GM19452 (cell line): ENCODE results near the gene RARA.

Experiments used
- ATAC-seq: cut with Tn5 transposase; IDR thresholded peaks from one replicate; pipeline ENCODE4 v1.9.1; 2021; ENCODE audit not compliant: unreplicated experiment

The RARA gene

GRCh38 chr17:40327735-40328385 lies 18.9 kb downstream of the RARA start:
- no peak for ATAC-seq

- no peak for ATAC-seq
Measured at GRCh38 chr17:40328386-40328766, 19.4 kb downstream of the RARA start.

GRCh38 chr17:40329839-40330794 lies 21.1 kb downstream of the RARA start:
- no peak for ATAC-seq

- no peak for ATAC-seq
Measured at GRCh38 chr17:40330850-40331470, 22.0 kb downstream of the RARA start.

- ATAC-seq: no peak
Measured at GRCh38 chr17:40331743-40332641, 23.0 kb downstream of the RARA start.

- ATAC-seq: no peak
Measured at GRCh38 chr17:40333781-40334448, 24.9 kb downstream of the RARA start.

GRCh38 chr17:40335620-40336019 lies 26.6 kb downstream of the RARA start:
- no peak for ATAC-seq

GRCh38 chr17:40337351-40337750 lies 28.4 kb downstream of the RARA start:
- no peak for ATAC-seq

- no peak for ATAC-seq
Measured at GRCh38 chr17:40338058-40338457, 29.1 kb downstream of the RARA start.

GRCh38 chr17:40338941-40339649 lies 30.1 kb downstream of the RARA start:
- no peak for ATAC-seq

- no peak for ATAC-seq
Measured at GRCh38 chr17:40340327-40340726, 31.3 kb downstream of the RARA start.

GRCh38 chr17:40340880-40341807 lies 32.2 kb downstream of the RARA start:
- peak; percentile 69 for ATAC-seq

GRCh38 chr17:40341808-40342503 lies 33.0 kb downstream of the RARA start:
- no peak for ATAC-seq

GRCh38 chr17:40342504-40343218 lies 33.7 kb downstream of the RARA start:
- no peak for ATAC-seq

GRCh38 chr17:40343219-40344119 lies 34.5 kb downstream of the RARA start:
- ATAC-seq: no peak

GRCh38 chr17:40344421-40345160 lies 35.6 kb downstream of the RARA start:
- no peak for ATAC-seq
